ENCODE measurements around the gene TUBB3.
"Not testable (repeated sequence)": the region's sequence is repeated elsewhere in the genome, so short reads cannot be mapped to it uniquely, and the experiment has no call there.

The TUBB3 gene

GRCh38 chr16:89922884-89923639, at the start of gene TUBB3:
Gene TUBB3, plus strand, starts transcription at chr16:89923342. Its CDS starts 60 bp downstream, at chr16:89923402.
- TF ChIP-seq EZH2 (optimal IDR thresholded peaks at IDR 0.05; ENCODE audit: low read depth, low read length) (no peak), CTCF (IDR thresholded peaks at IDR 0.05; ENCODE audit: low read length) (no peak), EZH2phosphoT487 (IDR thresholded peaks at IDR 0.05; ENCODE audit: low read length) (no peak)
- DNase-seq = peak; percentile 45
- Histone ChIP-seq H3K27ac (ENCODE audit: low read length) (no peak within 1 kb of the TSS), H3K4me3 (ENCODE audit: low read length) (peak within 1 kb of the TSS; percentile 49), H3K9me2 (replicated peaks; ENCODE audit: insufficient read depth, low read length) (no peaks in the 10 kb centered on the region), H3K27me3 (replicated peaks; ENCODE audit: insufficient read depth, low read length) (peaks cover 29% of the 10 kb centered on the region), H3K36me3 (replicated peaks; ENCODE audit: insufficient read depth, low read length) (no peaks in the 10 kb centered on the region), H3K9me3 (replicated peaks; ENCODE audit: insufficient read depth, low read length) (no peaks in the 10 kb centered on the region), H4K20me1 (ENCODE audit: insufficient read depth, low read length) (no peaks in the 10 kb centered on the region), H2AFZ (ENCODE audit: low read length) (no peak within 1 kb of the TSS), H3K9ac (ENCODE audit: low read length) (no peak within 1 kb of the TSS), H3K4me1 (ENCODE audit: low read length) (peaks cover 6% of the 10 kb centered on the region; the same call in 1 of the 2 replicates), H3F3A (ENCODE audit: insufficient read depth, low read length) (no peaks in the 10 kb centered on the region), H3K4me2 (ENCODE audit: low read depth, low read length) (peak within 1 kb of the TSS; percentile 59; the same call in 1 of the 2 replicates), H3K79me2 (ENCODE audit: low read length) (no peaks in the 10 kb centered on the region)

- TF ChIP-seq EZH2 (optimal IDR thresholded peaks at IDR 0.05; ENCODE audit: low read depth, low read length) (no peak), CTCF (IDR thresholded peaks at IDR 0.05; ENCODE audit: low read length) (no peak), EZH2phosphoT487 (IDR thresholded peaks at IDR 0.05; ENCODE audit: low read length) (no peak)
- Histone ChIP-seq H3K4me3 (ENCODE audit: low read length) (peak overlapping the region; percentile 75), H4K20me1 (ENCODE audit: insufficient read depth, low read length) (no peaks in the 10 kb centered on the region), H3K79me2 (ENCODE audit: low read length) (peaks cover 43% of the 10 kb centered on the region), H3K27ac (ENCODE audit: low read length) (peak overlapping the region; percentile 98; the same call in 1 of the 2 replicates), H3K9ac (ENCODE audit: low read length) (peak overlapping the region; percentile 93), H3K27me3 (replicated peaks; ENCODE audit: insufficient read depth, low read length) (no peaks in the 10 kb centered on the region), H3K4me2 (ENCODE audit: low read depth, low read length) (peak overlapping the region; percentile 47; the same call in 1 of the 2 replicates), H3K4me1 (ENCODE audit: low read length) (0 out of 2 replicates have a peak, but pooled peaks cover 3% of the 10 kb centered on the region), H3K36me3 (replicated peaks; ENCODE audit: insufficient read depth, low read length) (no peaks in the 10 kb centered on the region), H3F3A (ENCODE audit: insufficient read depth, low read length) (0 out of 2 replicates have a peak, but pooled peaks cover 5% of the 10 kb centered on the region), H2AFZ (ENCODE audit: low read length) (no peak overlapping the region), H3K9me2 (replicated peaks; ENCODE audit: insufficient read depth, low read length) (no peaks in the 10 kb centered on the region), H3K9me3 (replicated peaks; ENCODE audit: insufficient read depth, low read length) (no peaks in the 10 kb centered on the region)
- peak; percentile 82 for DNase-seq
These were observed 49.0 kb upstream of the TUBB3 start for GRCh38 chr16:89873972-89874689.

- H3K4me2 ChIP-seq (ENCODE audit: low read depth, low read length); DNase-seq; H2AFZ ChIP-seq (ENCODE audit: low read length); H3K4me3 ChIP-seq (ENCODE audit: low read length); H3K9ac ChIP-seq (ENCODE audit: low read length); H4K20me1 ChIP-seq (ENCODE audit: insufficient read depth, low read length); H3K36me3 ChIP-seq (replicated peaks; ENCODE audit: insufficient read depth, low read length); H3K27ac ChIP-seq (ENCODE audit: low read length); H3K9me3 ChIP-seq (replicated peaks; ENCODE audit: insufficient read depth, low read length); H3K9me2 ChIP-seq (replicated peaks; ENCODE audit: insufficient read depth, low read length); H3K27me3 ChIP-seq (replicated peaks; ENCODE audit: insufficient read depth, low read length): not testable (repeated sequence)
- peaks cover 17% of the 10 kb centered on the region for H3F3A ChIP-seq (ENCODE audit: insufficient read depth, low read length)
- H3K79me2 ChIP-seq (ENCODE audit: low read length) = peaks cover 76% of the 10 kb centered on the region
- peaks cover 10% of the 10 kb centered on the region for H3K4me1 ChIP-seq (ENCODE audit: low read length)
These were observed 44.0 kb upstream of the TUBB3 start for GRCh38 chr16:89879123-89879522.
